ENCODE measurements around the gene GALT.
"Not testable (repeated sequence)": the region's sequence is repeated elsewhere in the genome, so short reads cannot be mapped to it uniquely, and the experiment has no call there.

GALT gene

GRCh38 chr9:34627716-34628655 lies 18.5 kb upstream of the GALT start:
- no peak for DNase-seq (ENCODE audit: low read depth)

DNA sequence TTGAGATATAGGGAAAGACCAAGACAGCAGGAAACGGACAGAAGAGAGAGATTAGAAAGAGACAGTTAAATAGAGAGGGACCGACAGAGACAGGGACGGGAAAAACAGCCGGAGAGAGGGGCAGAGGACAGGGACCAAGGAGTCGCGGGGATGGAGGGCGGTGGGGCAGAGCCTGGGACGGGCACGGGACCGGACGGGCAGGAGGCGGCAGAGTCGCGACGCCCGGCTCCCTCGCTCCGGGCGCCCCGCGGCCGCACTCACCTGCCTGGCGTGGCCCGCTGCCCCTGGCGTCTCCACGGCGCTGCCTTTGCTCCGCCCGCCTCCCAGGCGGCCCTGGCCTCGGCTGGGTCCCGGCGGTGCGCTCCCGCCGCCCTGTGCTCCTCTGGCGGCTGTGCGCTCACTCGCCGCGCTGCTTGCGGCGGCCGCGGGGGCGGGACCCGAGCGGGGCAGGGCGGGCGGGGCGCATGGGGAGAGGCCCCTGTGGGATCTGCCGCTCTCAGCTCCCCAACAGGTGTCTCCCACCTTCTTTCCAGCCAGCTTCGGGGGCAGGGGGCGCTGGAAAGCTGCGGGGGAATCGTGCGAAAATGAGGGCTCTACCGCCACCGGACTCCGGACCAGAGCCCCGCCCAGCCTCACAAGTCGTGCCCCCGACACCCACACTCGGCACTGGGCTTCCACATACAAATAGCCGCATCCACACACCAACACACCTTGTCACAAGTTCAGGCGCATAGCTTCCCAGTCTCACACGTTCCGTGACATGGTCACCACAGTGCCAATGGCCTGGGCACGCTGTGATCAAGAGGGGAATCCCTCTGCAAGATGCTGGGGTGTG lies 17.6 kb upstream of the GALT start, which contains the start of gene ARID3C:
Gene ARID3C, minus strand, starts transcription at position 411 of the 835 bp plus-strand sequence. CDS start 1,052 bp downstream, outside the sequence.
- DNase-seq (ENCODE audit: low read depth): no peak

DNA sequence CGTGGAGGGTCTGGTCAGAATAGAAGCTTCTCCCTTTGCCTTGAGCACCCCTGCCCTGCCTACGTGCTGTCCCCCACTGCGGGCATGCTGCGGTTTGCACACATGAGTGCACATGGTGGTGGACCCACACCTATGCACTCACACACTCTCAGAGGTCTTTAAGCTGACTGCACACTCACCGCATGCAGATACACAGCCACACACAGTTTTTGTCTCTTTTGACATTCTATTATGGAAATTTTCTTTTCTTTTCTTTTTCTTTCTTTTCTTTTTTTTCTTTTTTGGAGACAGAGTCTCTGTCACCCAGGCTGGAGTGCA lies 17.0 kb upstream of the GALT start:
- no peak for DNase-seq (ENCODE audit: low read depth)

GRCh38 chr9:34630402-34631154 lies 15.9 kb upstream of the GALT start:
- DNase-seq (ENCODE audit: low read depth): no peak

DNA sequence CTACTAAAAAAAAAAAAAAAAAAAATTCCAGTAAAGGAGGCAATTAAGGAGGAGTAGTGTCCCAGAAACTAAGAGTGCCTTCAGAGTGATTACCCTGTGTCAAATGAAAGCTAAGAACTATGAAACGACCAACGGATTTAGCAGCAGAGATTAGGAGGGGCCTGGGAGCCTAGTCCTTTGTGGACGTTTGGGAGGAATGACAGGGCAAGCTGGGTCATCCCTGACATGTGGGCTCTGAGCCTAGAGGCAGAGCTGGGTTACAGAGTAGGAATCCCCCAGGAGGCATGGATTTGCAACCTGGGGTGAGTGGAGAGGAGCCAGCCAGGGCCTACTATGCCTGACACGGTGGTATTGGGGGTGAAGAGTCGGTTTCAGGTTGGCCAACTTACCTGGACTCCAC lies 13.3 kb upstream of the GALT start:
- DNase-seq (ENCODE audit: low read depth): no peak

DNA sequence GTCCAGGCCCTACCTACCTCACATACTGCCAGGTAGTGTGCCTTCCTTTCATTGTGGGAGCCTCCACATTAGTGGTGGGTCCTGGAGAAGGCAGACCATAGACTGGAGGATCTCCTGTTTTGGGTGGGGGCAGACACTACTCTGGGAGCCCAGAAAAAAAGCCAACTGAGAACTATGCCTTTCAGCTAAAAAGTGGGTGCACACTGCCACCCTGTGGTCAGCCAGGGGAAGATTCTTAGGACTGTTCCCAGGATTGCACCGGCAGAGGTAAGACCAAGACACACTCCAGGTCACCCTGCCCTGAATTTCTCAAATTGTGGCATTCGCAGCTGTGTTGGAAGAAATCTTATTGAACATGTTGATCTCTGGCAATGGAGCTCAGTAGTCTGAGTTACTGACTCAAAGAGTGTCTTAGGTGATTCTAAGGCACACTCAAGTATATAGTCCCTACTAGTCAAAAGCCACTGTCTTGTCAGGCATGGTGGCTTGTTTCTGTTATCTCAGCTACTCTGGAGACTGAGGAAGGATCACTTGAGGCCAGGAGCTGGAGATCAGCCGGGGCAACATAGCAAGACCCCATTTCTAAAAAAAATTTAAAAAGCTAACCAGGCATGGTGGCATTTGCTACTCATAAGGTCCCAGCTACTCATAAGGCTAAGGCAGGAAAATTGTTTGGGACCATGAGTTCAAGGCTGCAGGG lies 12.5 kb upstream of the GALT start:
- peak; percentile 60 for DNase-seq (ENCODE audit: low read depth)

DNA sequence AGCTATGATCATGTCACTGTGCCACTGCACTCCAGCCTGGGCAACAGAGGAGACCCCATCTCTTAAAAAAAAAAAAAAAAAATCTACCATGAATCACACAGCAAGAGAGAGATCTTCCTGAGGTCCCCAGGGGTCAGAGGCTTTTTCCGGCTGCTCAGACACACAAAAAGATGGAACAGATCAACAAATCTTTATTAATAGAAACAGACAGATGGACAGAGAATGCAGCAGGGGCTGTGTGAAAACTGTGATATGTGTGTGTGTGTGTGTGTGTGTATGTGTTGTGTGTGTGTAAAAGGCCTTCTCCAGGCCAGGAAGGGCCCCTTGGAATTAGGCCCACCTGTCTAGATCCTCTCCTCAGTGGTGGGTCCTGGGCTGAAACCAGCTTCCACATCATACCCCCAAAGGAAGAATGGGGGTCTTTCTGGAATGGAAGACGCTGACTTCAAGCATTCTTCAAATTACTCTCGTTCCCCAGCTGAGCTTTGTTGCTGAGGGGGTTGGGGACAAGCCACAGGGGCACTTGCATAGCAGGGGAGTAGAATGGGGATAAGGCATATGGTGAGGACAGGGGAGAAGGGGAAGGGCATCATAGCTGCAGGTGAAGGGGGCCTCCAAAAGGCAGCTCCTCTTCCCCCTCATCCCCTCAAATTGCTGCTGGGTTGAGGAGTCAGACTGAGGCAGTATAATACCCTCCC lies 11.8 kb upstream of the GALT start:
- DNase-seq (ENCODE audit: low read depth): no peak

DNA sequence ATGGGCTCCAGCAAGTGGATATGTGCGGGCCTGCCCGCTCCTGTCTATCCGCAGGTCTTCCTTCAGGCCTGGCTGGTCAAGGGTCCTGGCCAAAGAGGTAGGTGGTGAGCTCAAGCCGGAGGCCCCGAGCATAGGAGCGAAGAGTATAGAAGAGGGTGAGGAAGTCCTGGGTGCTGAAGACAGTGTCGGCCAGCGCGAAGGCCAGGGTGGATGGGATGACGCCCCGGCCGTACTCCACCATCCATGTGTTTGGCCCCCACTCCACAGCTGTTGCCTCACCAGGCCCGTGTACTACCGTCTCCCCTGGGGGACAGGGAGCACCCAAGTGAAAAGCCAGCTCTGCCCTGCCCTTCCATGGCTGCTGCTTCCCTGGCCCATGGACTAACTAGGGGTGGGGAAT lies 10.9 kb upstream of the GALT start:
- no peak for DNase-seq (ENCODE audit: low read depth)

GRCh38 chr9:34636791-34637355 lies 9.6 kb upstream of the GALT start:
- no peak for DNase-seq (ENCODE audit: low read depth)

- DNase-seq (ENCODE audit: low read depth): peak; percentile 87
Observed at GRCh38 chr9:34637356-34638137, 8.9 kb upstream of the GALT start, which contains the start of gene SIGMAR1. TSS of gene SIGMAR1 (minus strand) at chr9:34637787. CDS start at chr9:34637697, 90 bp downstream.

DNA sequence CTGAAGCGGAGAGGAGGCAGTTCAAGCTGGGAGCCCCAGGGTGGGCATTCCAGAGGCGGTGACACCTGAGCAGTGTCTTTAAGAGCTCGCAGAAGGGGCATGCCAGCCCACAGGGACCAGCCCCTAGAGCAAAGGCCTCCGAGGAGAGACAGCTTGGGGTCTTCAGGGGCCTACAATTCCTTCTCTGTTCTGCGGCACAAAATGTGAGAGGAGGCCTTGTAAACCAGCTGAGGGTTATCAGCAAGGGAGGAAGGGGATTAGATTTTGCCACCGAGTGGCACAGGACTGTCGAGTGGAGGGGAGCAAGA lies 8.4 kb upstream of the GALT start:
- DNase-seq (ENCODE audit: low read depth): no peak

DNA sequence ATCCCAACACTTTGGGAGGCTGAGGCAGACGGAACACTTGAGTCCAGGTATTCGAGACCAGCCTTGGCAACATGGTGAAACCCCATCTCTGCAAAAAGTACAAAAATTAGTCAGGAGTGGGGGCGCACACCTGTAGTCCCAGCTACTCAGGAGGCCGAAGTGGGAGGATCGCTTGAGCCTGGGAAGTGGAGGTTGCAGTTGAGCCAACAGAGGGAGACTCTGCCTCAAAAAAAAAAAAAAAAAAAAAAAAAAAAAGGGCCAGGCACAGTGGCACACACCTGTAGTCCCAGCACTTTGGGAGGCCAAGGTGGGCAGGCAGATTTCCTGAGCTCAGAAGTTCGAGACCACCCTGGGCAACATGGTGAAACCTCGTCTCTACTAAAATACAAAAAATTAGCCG lies 7.2 kb upstream of the GALT start:
- DNase-seq (ENCODE audit: low read depth): not testable (repeated sequence)

GRCh38 chr9:34642679-34643078 lies 3.8 kb upstream of the GALT start:
- no peak for DNase-seq (ENCODE audit: low read depth)

DNA sequence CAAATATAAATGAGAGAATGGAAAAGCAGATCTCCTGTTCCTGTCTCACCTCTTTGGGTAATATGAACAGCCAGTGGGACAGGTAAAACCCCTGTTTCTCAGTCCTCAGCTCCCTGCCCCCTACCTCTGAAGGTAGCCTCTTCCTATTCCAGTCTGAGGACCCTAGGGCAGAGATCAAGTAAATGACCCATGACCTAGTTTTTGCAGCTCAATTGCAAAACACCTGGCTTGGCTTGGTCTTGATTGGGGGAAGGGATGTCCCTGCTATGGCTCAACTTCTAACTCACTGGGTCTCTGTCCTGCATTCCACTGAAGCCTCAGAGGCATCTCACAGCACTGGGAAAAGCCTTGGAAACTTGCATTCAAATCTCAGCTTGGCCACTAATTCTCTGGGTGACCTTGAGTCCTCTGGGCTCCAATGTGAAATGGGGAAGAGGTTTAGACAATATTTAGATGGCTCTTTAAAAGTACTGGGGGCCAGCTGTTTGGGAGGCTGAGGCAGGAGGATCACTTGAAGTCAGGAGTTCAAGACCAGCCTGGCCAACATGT lies 1.6 kb upstream of the GALT start:
- no peak for DNase-seq (ENCODE audit: low read depth)

GRCh38 chr9:34647084-34647403 lies 569 bp downstream of the GALT start:
- DNase-seq (ENCODE audit: low read depth): no peak

DNA sequence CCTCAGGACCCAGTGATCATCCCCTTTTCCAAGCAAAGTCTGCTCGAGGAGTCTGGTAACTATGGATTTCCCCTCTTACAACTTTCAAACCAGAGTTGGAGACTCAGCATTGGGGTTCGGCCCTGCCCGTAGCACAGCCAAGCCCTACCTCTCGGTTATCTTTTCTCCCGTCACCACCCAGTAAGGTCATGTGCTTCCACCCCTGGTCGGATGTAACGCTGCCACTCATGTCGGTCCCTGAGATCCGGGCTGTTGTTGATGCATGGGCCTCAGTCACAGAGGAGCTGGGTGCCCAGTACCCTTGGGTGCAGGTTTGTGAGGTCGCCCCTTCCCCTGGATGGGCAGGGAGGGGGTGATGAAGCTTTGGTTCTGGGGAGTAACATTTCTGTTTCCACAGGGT lies 1.2 kb downstream of the GALT start:
- no peak for DNase-seq (ENCODE audit: low read depth)

GRCh38 chr9:34648673-34649072 lies 2.2 kb downstream of the GALT start:
- DNase-seq (ENCODE audit: low read depth): no peak

DNA sequence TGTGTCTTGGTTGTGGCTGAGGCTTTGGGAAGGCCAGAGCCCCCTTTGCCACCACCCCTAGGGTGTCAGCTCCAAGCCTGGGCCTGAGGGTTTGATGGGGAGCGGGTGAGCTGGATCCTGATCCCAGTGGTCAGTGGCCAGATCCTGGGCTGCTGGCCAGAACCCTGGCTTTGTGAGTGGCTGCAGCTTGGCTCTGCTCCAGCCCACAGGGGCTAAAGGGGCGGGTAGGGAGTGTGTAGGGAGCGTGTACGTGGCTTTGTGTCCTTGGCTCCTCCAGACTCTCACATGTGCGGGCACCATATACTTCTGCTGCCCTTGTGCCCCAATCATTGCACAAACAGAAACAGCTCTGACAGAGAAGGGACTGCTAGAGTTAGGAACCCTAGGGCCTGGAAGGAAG lies 4.3 kb downstream of the GALT start:
- no peak for DNase-seq (ENCODE audit: low read depth)

DNA sequence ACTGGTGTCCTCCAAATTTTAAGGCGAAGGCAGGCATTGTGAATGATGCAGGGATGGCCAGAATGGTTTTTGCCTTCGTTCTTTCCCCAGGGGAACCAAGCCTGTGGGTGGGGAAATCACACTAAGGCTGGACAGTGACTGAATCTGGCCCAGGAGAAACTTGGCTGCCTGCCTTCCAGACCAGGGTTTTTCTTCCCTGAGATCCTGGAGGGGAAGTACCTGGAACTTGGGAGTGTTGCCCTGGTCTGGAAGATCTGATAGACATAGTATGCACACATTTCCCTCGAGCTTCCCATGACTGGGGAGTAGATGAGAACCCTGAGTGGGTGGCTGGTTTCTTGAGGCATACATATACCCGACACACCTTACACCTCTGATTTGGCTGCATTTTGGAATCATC lies 4.8 kb downstream of the GALT start:
- DNase-seq (ENCODE audit: low read depth): no peak
